K562 (cell line): ENCODE results near the gene CERS1. TPM values are rescaled to one million over a fixed set of nuclear protein-coding genes. Genes with fewer than 3 reads are reported as not detected.

Source experiments
- ARID4B ChIP-seq: sonication (generic); formaldehyde crosslinking; IDR thresholded peaks from 2 replicates; pipeline ENCODE4 v1.8.0; 2022; ENCODE audit warnings: mild to moderate bottlenecking, missing genetic modification reagents
- CTBP1 ChIP-seq: fragments of 450-650 bp; IDR thresholded peaks from 2 replicates; pipeline ENCODE4 v1.6.1; 2016; ENCODE audit warnings: borderline replicate concordance
- MCM2 ChIP-seq: fragments of 450-650 bp; IDR thresholded peaks from 2 replicates; pipeline ENCODE4 v1.6.1; 2017; ENCODE audit warnings: low read depth, mild to moderate bottlenecking
- MLX ChIP-seq, 2 experiments: fragments of 450-650 bp in 1 of 2; sonication (generic) in 1 of 2; formaldehyde crosslinking; conservative IDR thresholded peaks; 2 replicates each; pipeline versions ENCODE4 v1.4.0 to v1.8.1; 2020 to 2022; ENCODE audit warnings: mild to moderate bottlenecking in 1 of 2, missing genetic modification reagents in 1 of 2
- SOX6 ChIP-seq: fragments of 450-650 bp; IDR thresholded peaks from 2 replicates; pipeline ENCODE4 v1.6.1; 2014; ENCODE audit warnings: mild to moderate bottlenecking
- polyA plus RNA-seq, 8 experiments: library from polyadenylated mRNA; depleted of rRNA in 4 of 8; stranded (reverse) in 5 of 8; unstranded in 3 of 8; fragments of >200 nt; fragmentation: Nextera tagmentation in 2 of 8; fragmentation: Illumina TruSeq in 1 of 8; extraction: Ambion mirVana in 2 of 8; extraction: Trizol in 1 of 8; gene quantifications; 2 replicates each; pipeline versions ENCODE4 v1.2.1 to v1.2.3, GENCODE V29; 2011 to 2014; ENCODE audit warnings: inconsistent platforms in 1 of 8, missing spikeins in 1 of 8
- total RNA-seq, 7 experiments: library from RNA; depleted of rRNA in 6 of 7; stranded (reverse); fragments of >200 nt in 6 of 7; fragmentation: Illumina TruSeq in 2 of 7; extraction: Trizol in 2 of 7; gene quantifications; 2 replicates each; pipeline versions ENCODE4 v1.2.1 to v1.2.3, GENCODE V29; 2011 to 2021; ENCODE audit warnings: low replicate concordance in 1 of 7
- TF ChIP-seq, protein P1 (sequence below): fragments of 450-650 bp; IDR thresholded peaks from 2 replicates; pipeline ENCODE4 v1.6.1; 2016; ENCODE audit warnings: mild to moderate bottlenecking, moderate library complexity
- TF ChIP-seq, protein P2 (sequence below), 3 experiments: IDR thresholded peaks in 2 of 3; conservative IDR thresholded peaks in 1 of 3; 2 replicates each; pipeline ENCODE4 v1.5.1; 2011 to 2012; ENCODE audit warnings: low read length in 3 of 3, mild to moderate bottlenecking in 3 of 3, control low read depth in 2 of 3, improper control_type of control experiment in 1 of 3, inconsistent platforms in 1 of 3, low read depth in 1 of 3, mixed read lengths in 1 of 3, moderate library complexity in 1 of 3; ENCODE audit not compliant: insufficient read depth in 2 of 3

CERS1 gene
- total and polyA plus RNA-seq, 9 of the 15 experiments (the other 6 are each of a cell fraction or from before 2014, with no cell fraction given): 0.33 to 1.5 (median 0.86) TPM; not detected in 2

DNA sequence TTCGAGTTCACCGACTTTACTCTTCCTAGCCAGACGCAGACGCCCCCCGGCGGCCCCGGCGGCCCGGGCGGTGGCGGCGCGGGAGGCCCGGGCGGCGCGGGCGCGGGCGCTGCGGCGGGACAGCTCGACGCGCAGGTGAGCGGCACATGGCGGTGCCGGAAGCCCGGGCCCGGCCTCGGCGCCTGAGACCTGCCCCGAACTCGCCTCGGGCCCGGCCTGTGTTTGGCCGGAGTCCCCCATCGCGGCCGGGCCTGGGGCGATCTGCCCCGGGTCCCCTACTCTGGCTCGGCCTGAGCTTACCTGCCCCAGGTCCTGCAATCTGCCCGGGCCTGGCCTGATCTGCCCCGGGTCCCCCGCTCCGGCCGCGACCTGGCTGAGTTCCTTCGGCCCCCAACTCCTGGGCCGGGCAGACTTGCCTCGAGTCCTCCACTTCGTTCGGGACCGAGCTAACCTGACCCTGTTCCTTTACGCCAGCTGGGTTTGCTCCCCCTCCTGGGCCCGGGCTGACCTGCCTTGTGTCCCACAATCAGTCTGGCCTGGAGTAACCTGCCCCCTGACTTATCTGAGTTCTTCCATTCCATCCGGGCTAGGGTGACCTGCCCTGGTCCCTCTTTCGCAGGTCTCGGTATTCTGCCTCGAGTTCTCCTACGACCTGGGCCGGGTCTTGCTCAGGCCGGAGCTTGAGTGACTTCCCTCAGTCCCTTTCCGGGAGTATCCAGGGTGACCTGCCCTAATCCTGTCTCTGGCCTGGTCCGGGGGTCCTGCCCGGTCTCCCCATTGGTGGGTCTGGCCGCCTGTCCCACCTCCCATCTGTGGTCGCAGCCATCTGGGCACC is 63.4 kb downstream of the CERS1 start (continued):
- TF ChIP-seq, protein P1, sequence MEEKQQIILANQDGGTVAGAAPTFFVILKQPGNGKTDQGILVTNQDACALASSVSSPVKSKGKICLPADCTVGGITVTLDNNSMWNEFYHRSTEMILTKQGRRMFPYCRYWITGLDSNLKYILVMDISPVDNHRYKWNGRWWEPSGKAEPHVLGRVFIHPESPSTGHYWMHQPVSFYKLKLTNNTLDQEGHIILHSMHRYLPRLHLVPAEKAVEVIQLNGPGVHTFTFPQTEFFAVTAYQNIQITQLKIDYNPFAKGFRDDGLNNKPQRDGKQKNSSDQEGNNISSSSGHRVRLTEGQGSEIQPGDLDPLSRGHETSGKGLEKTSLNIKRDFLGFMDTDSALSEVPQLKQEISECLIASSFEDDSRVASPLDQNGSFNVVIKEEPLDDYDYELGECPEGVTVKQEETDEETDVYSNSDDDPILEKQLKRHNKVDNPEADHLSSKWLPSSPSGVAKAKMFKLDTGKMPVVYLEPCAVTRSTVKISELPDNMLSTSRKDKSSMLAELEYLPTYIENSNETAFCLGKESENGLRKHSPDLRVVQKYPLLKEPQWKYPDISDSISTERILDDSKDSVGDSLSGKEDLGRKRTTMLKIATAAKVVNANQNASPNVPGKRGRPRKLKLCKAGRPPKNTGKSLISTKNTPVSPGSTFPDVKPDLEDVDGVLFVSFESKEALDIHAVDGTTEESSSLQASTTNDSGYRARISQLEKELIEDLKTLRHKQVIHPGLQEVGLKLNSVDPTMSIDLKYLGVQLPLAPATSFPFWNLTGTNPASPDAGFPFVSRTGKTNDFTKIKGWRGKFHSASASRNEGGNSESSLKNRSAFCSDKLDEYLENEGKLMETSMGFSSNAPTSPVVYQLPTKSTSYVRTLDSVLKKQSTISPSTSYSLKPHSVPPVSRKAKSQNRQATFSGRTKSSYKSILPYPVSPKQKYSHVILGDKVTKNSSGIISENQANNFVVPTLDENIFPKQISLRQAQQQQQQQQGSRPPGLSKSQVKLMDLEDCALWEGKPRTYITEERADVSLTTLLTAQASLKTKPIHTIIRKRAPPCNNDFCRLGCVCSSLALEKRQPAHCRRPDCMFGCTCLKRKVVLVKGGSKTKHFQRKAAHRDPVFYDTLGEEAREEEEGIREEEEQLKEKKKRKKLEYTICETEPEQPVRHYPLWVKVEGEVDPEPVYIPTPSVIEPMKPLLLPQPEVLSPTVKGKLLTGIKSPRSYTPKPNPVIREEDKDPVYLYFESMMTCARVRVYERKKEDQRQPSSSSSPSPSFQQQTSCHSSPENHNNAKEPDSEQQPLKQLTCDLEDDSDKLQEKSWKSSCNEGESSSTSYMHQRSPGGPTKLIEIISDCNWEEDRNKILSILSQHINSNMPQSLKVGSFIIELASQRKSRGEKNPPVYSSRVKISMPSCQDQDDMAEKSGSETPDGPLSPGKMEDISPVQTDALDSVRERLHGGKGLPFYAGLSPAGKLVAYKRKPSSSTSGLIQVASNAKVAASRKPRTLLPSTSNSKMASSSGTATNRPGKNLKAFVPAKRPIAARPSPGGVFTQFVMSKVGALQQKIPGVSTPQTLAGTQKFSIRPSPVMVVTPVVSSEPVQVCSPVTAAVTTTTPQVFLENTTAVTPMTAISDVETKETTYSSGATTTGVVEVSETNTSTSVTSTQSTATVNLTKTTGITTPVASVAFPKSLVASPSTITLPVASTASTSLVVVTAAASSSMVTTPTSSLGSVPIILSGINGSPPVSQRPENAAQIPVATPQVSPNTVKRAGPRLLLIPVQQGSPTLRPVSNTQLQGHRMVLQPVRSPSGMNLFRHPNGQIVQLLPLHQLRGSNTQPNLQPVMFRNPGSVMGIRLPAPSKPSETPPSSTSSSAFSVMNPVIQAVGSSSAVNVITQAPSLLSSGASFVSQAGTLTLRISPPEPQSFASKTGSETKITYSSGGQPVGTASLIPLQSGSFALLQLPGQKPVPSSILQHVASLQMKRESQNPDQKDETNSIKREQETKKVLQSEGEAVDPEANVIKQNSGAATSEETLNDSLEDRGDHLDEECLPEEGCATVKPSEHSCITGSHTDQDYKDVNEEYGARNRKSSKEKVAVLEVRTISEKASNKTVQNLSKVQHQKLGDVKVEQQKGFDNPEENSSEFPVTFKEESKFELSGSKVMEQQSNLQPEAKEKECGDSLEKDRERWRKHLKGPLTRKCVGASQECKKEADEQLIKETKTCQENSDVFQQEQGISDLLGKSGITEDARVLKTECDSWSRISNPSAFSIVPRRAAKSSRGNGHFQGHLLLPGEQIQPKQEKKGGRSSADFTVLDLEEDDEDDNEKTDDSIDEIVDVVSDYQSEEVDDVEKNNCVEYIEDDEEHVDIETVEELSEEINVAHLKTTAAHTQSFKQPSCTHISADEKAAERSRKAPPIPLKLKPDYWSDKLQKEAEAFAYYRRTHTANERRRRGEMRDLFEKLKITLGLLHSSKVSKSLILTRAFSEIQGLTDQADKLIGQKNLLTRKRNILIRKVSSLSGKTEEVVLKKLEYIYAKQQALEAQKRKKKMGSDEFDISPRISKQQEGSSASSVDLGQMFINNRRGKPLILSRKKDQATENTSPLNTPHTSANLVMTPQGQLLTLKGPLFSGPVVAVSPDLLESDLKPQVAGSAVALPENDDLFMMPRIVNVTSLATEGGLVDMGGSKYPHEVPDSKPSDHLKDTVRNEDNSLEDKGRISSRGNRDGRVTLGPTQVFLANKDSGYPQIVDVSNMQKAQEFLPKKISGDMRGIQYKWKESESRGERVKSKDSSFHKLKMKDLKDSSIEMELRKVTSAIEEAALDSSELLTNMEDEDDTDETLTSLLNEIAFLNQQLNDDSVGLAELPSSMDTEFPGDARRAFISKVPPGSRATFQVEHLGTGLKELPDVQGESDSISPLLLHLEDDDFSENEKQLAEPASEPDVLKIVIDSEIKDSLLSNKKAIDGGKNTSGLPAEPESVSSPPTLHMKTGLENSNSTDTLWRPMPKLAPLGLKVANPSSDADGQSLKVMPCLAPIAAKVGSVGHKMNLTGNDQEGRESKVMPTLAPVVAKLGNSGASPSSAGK: peak; percentile 26; the same call in 1 of the 2 replicates
- no peak for TF ChIP-seq CTBP1
- TF ChIP-seq, protein P2, sequence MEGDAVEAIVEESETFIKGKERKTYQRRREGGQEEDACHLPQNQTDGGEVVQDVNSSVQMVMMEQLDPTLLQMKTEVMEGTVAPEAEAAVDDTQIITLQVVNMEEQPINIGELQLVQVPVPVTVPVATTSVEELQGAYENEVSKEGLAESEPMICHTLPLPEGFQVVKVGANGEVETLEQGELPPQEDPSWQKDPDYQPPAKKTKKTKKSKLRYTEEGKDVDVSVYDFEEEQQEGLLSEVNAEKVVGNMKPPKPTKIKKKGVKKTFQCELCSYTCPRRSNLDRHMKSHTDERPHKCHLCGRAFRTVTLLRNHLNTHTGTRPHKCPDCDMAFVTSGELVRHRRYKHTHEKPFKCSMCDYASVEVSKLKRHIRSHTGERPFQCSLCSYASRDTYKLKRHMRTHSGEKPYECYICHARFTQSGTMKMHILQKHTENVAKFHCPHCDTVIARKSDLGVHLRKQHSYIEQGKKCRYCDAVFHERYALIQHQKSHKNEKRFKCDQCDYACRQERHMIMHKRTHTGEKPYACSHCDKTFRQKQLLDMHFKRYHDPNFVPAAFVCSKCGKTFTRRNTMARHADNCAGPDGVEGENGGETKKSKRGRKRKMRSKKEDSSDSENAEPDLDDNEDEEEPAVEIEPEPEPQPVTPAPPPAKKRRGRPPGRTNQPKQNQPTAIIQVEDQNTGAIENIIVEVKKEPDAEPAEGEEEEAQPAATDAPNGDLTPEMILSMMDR (IDR thresholded peaks at IDR 0.05 in 2 of 3, conservative IDR thresholded peaks at IDR 0.05 in 1 of 3; ENCODE audit: insufficient read depth in 2 of 3, low read depth in 1 of 3, low read length in 3 of 3): peak; percentile 40 to 53 (median 47)
- TF ChIP-seq MLX (CRISPR knock-in tag; conservative IDR thresholded peaks at IDR 0.05): no peak
- TF ChIP-seq ARID4B (CRISPR knock-in tag): peak; percentile 54; the same call in 1 of the 2 replicates
- no peak for TF ChIP-seq MCM2
- TF ChIP-seq SOX6: no peak
